GM18499 (cell line): ENCODE measurements around the gene CUL2.
A peak's percentile ranks its signal among the peaks of the same experiment; 100 is the strongest.
"Not testable (repeated sequence)": the region's sequence is repeated elsewhere in the genome, so short reads cannot be mapped to it uniquely, and the experiment has no call there.

Experiments
- ATAC-seq: cut with Tn5 transposase; IDR thresholded peaks from one replicate; pipeline ENCODE4 v1.9.1; 2021; ENCODE audit warnings: moderate number of reproducible peaks; ENCODE audit not compliant: insufficient read depth, unreplicated experiment

Gene CUL2

GRCh38 chr10:35083242-35083641, 6.9 kb downstream of the CUL2 start:
- no peak for ATAC-seq

- ATAC-seq, result not testable (repeated sequence)
Measured at GRCh38 chr10:35080261-35080660, 9.9 kb downstream of the CUL2 start.

- ATAC-seq, result no peak
Measured at GRCh38 chr10:35079763-35080162, 10.4 kb downstream of the CUL2 start.

DNA sequence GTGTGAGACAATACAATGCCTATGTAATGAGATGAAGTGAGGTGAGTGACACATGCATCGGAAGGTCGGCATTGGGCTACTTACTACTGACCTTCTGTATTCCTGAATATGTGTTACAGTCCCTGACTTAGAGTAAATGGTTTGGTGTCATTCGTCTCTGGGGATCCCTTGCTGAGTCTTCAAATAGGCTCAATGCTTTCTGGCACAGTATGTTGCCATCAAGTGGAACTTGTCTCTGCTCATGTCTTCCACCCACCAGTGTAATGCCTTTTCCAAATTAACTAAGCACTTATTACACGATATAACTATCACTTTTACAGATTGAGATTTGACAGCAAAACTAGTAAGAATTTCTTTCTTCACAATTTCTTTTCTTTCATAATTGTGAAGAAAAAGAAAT, 10.9 kb downstream of the CUL2 start:
- ATAC-seq, result no peak

DNA sequence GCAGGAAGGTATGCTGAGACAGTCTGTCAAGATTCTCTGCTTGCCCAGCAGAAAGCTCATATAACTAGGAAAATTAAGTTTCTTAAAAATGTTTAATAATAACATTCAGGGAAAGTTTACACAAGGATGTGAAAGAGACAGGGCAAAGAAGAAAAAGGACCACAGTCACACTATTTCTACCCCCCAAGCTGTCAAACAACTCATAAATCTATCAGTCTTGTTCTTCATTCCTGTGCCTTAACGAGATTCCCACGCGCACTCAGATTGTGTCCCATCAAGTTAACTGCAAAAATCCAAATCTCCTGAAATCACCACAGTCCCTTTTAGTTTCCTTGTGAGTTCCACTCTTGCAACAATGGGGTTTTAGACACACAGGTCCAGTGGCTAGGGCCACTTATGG, 14.9 kb downstream of the CUL2 start:
- ATAC-seq, result no peak

- no peak for ATAC-seq
Measured at GRCh38 chr10:35074266-35074665, 15.9 kb downstream of the CUL2 start.

GRCh38 chr10:35070521-35070920, 19.6 kb downstream of the CUL2 start:
- ATAC-seq, result no peak

GRCh38 chr10:35063837-35064454, 26.2 kb downstream of the CUL2 start:
- ATAC-seq, result no peak

GRCh38 chr10:35059481-35059880, 30.7 kb downstream of the CUL2 start:
- no peak for ATAC-seq

GRCh38 chr10:35058686-35059085, 31.5 kb downstream of the CUL2 start:
- ATAC-seq, result no peak

DNA sequence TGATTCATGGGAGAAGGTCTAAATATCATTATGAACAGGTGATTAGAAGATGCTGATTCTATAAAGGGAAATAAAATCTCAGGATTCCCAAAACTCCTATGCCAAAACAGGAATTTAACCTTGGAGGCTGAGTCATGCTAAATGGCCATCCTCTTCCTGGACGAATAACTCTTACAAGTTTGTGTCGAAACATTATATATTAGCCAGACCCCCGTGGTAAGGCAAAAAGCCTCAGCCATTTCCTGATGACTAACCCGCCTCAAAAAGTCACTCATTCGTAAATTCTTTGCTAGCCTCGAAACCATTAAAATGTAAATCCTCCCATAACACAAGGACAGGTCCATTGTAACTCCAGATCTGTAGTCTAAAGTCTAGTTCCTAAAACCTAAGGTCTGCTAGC, 32.0 kb downstream of the CUL2 start:
- ATAC-seq, result peak; percentile 55

GRCh38 chr10:35056686-35057085, 33.5 kb downstream of the CUL2 start:
- ATAC-seq, result no peak

GRCh38 chr10:35056133-35056532, 34.0 kb downstream of the CUL2 start:
- ATAC-seq, result no peak

DNA sequence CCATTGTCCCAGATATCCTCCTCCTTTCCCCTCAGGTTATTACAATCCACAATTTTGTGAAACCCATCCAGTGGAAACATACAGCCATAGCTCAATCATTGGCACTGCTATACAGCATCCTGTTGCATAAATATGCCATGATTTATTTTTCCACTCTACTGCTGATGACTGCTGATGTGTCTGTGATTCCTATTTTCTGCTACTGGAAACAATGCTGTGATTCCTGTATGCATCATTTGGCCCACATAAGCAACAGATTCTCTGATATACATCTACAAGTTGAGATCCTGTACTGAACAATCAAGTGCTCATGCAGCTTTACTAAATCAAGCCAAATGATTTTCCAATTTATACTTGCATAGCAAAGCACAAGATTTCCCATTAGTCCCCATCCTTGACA, 39.6 kb downstream of the CUL2 start:
- no peak for ATAC-seq

- no peak for ATAC-seq
Measured at GRCh38 chr10:35046074-35046473, 44.1 kb downstream of the CUL2 start.

DNA sequence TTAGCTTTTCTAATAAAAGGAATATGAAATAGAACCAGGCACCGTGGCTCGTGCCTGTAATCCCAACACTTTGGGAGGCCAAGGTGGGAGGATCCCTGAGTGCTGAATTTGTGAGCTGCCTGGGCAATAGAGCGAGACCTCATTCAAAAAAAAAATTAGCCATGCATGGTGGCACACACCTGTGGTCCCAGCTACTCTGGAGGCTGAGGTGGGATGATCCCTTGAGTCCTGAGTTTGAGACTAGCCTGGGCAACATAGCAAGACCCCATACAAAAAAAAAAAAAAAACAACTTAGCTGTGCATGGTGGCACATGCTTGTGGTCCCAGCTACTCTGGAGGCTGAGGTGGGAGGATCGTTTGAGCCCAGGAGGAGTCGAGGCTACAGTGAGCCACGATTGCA, 44.9 kb downstream of the CUL2 start:
- ATAC-seq, result not testable (repeated sequence)

- no peak for ATAC-seq
Measured at GRCh38 chr10:35043796-35044344, 46.3 kb downstream of the CUL2 start.

DNA sequence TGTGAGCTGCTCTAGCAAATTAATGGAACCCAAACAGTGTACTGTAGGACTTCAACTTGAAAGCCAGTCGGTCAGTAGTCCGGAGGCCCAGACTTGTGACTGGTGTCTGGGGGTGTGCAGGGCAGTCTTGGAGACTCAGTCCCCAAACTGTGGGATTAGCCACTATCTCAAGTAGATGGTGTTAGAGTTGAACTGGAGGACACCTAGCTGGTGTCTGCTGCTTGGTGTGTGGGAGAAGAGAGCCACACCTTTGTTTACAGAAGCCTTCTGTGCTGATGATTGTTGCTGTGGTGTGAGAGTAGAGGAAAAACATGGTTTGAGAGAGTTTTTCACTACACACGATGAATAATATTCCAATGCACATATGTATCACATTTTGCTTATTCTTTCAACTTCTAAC, 47.4 kb downstream of the CUL2 start:
- ATAC-seq, result no peak

DNA sequence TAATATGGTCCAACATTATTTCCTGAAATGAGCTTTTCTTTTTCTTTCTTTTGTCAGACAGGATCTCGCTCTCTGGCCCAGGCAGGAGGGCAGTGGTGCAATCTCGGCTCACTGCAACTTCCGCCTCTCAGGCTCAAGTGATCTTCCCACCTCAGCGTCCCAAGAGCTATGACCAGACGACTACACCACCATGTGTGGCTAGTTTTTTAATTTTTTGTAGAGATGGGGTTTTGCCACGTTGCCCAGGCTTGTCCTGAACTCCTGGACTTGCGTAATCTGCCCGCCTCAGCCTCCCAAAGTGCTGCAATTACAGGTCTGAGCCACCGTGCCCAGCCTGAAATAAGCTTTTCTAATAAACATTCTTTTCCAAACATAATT, 48.6 kb downstream of the CUL2 start:
- no peak for ATAC-seq

DNA sequence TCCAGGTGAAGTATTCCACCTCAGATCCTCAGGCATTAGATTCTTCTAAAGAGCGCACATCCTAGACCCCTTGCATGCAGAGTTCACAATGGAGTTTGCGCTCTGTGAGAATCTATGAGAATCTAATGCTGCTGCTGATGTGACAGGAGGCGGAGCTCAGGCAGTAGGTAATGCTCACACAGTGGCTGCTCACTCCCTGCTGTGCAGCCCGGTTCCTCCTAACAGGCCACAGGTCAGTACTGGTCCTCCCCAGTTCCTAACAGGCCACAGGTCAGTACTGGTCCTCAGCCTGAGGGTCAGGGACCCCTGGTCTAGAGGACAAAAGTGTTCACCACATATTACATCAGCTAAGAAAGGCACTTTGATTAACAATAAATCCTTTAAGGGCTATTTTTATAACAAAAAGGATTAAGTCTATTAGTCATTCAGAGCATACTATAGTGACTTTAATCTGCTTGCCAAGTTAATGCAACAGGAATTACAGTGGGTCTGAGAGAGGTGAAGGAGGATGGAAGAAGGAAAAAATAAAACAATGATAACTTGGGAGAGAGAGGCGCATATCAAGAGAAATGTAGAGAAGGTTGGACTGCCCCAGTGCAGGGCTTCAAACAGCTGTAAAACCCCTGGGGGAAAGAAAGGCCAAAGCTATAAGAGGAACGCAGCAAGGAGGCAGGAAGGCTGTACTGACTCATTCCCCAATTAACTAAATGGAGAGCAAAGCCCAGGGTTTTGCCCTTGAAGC, 49.2 kb downstream of the CUL2 start:
- no peak for ATAC-seq

- no peak for ATAC-seq
Measured at GRCh38 chr10:35037104-35037503, 53.0 kb downstream of the CUL2 start.

DNA sequence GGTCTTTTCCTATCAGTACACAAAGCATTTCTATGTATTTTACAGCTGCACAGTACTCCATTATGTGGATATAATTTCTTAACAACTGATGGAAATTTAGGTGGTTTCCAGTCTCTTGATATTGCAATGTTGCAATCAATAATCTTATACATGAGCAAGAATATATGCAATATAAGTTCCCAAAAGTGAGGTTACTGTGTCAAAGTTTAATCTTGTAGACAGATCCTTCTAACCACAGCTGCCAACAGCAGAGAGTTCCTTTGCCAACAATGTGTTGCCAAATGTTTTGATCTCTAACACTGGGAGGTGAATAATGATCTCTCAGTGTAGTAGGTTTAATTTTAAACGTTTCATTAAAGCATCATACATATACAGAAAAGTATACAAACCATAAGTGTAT, 54.5 kb downstream of the CUL2 start:
- no peak for ATAC-seq
